Stimulated activated naive B cell treated with anti-CD40 and anti-IgM and Interleukin-4, amounts not matched to agents 10 μg/mL and 1 μg/mL and 100 μg/mL, for 72 hours (primary cell): ENCODE results near the gene MRPL23.
"Not testable (repeated sequence)": the region's sequence is repeated elsewhere in the genome, so short reads cannot be mapped to it uniquely, and the experiment has no call there.

Experiments
- ATAC-seq, 2 donors: fragments of 150-1000 bp; cut with Tn5 transposase; replicated peaks; 2 replicates each; pipeline ENCODE4 v1.10.0; 2021; ENCODE audit warnings: moderate library complexity in 1 of 2
- DNase-seq: peaks from one replicate; pipeline ENCODE4 v3.0.0; 2021
- H3K27ac Mint-ChIP-seq: one replicate; pipeline ENCODE4 v1.8.0; 2022; ENCODE audit warnings: mild to moderate bottlenecking, mixed read lengths
- H3K27me3 Mint-ChIP-seq, 2 donors: one replicate each; pipeline ENCODE4 v1.8.0; 2022; ENCODE audit warnings: mixed read lengths in 2 of 2
- H3K36me3 Mint-ChIP-seq, 2 donors: one replicate each; pipeline ENCODE4 v1.8.0; 2022; ENCODE audit warnings: mixed read lengths in 2 of 2, mild to moderate bottlenecking in 1 of 2
- H3K4me1 Mint-ChIP-seq, 2 donors: one replicate each; pipeline ENCODE4 v1.8.0; 2022; ENCODE audit warnings: mixed read lengths in 2 of 2, mild to moderate bottlenecking in 1 of 2
- H3K4me3 Mint-ChIP-seq, 2 donors: one replicate each; pipeline ENCODE4 v1.8.0; 2022; ENCODE audit warnings: mild to moderate bottlenecking in 2 of 2, mixed read lengths in 2 of 2, moderate library complexity in 1 of 2
- H3K9me3 Mint-ChIP-seq, 2 donors: one replicate each; pipeline ENCODE4 v1.8.0; 2022; ENCODE audit warnings: mixed read lengths in 2 of 2, mild to moderate bottlenecking in 1 of 2

MRPL23 gene

DNA sequence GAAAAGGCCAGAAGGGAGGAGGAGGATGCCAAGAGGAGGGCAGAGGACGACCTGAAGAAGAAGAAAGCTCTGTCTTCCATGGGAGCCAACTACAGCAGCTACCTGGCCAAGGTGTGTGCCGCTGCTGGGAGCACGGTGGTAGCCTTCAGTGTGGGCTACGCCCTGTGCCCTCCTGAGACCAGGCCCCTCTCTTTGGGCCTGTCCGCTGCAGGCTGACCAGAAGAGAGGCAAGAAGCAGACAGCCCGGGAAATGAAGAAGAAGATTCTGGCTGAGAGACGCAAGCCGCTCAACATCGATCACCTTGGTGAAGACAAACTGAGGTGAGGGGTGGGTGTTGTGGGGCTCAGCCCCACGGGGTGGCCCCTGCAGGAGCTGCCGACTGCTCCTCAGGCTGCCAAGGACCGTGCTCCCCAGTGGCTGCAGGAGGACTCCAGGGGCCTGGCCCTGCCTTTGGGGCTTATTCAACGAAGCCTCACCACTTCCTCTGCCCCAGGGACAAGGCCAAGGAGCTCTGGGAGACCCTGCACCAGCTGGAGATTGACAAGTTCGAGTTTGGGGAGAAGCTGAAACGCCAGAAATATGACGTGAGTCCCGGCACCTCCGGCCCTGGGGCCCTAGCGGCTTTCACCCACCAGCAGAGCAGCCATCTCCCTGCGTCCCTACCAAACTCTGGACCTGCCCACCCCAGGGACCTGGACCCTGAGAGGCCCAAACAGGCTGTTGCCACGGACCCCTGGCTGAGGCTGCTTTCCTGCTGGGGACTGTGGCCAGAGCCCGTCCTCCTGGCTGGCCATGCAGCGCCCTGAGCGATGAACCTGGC lies 12.6 kb upstream of the MRPL23 start:
- peaks cover 0 to 2% of the 10 kb centered on the region in 2 donors for H3K36me3 Mint-ChIP-seq
- DNase-seq: no peak
- H3K4me1 Mint-ChIP-seq: peaks cover 6 to 12% of the 10 kb centered on the region in 2 donors
- no peaks in the 10 kb centered on the region for H3K9me3 Mint-ChIP-seq
- peaks cover 33 to 41% of the 10 kb centered on the region in 2 donors for H3K27me3 Mint-ChIP-seq
- H3K27ac Mint-ChIP-seq: no peak overlapping the region
- no peak overlapping the region for H3K4me3 Mint-ChIP-seq
- no peak for ATAC-seq

- peaks cover 0 to 2% of the 10 kb centered on the region in 2 donors for H3K36me3 Mint-ChIP-seq
Observed at GRCh38 chr11:1935156-1936071, 11.7 kb upstream of the MRPL23 start.

GRCh38 chr11:1936072-1936780 lies 10.9 kb upstream of the MRPL23 start:
- DNase-seq (no peak), ATAC-seq (no peak)
- peaks cover 6 to 12% of the 10 kb centered on the region in 2 donors for H3K4me1 Mint-ChIP-seq
- H3K4me3 Mint-ChIP-seq: no peak overlapping the region
- no peak overlapping the region for H3K27ac Mint-ChIP-seq
- no peaks in the 10 kb centered on the region for H3K9me3 Mint-ChIP-seq
- peaks cover 29 to 32% of the 10 kb centered on the region in 2 donors for H3K27me3 Mint-ChIP-seq
- peaks cover 0 to 2% of the 10 kb centered on the region in 2 donors for H3K36me3 Mint-ChIP-seq

More at GRCh38 chr11:1935156-1936071, 11.7 kb upstream of the MRPL23 start:
- Mint-ChIP-seq H3K4me3 (no peak overlapping the region), H3K9me3 (no peaks in the 10 kb centered on the region), H3K27ac (no peak overlapping the region), H3K4me1 (peaks cover 6 to 12% of the 10 kb centered on the region in 2 donors), H3K27me3 (peaks cover 29 to 33% of the 10 kb centered on the region in 2 donors)
- DNase-seq (no peak), ATAC-seq (no peak)

DNA sequence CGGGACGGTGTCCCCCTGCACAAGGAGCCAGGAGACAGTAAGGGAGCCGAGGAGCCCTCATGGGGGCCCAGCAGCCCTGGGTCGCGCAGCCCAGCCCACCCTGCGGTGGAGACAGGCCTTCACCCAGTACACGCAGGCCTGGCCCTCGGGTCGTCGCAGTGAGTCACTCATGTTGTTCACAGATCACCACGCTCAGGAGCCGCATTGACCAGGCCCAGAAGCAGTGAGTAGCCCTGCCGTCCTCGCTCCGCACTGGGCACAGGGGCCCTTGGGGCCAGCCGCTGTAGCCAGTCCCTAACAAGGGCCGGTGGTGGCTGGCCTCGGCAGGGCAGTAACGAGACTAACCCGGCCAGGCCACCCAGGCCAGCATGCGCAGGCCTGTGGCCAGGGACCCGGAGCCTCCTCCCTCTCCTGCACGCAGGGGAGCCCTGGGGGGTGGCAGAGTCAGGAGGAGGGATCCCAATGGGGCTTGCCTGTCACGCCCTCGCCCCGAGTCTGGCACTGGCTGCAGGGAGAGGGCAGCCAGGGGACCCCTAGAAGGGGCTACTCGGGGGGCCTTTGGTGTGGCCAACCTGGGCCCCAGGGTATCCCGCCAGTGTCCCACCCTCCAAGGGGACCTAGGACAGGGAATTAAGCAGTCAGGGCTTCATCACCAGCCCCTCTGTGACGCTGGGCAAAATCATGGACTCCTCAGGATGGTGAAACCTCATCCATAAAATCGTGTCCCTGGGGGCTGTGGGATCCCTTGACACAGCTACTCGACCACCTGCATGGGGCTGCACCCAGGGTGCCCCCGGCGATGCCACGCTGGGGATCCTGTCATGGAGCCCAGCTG lies 10.1 kb upstream of the MRPL23 start:
- H3K4me3 Mint-ChIP-seq: no peak overlapping the region
- DNase-seq: no peak
- no peaks in the 10 kb centered on the region for H3K9me3 Mint-ChIP-seq
- peaks cover 23 to 24% of the 10 kb centered on the region in 2 donors for H3K27me3 Mint-ChIP-seq
- peaks cover 0 to 2% of the 10 kb centered on the region in 2 donors for H3K36me3 Mint-ChIP-seq
- H3K4me1 Mint-ChIP-seq: peaks cover 4 to 8% of the 10 kb centered on the region in 2 donors
- ATAC-seq: no peak
- H3K27ac Mint-ChIP-seq: no peak overlapping the region

DNA sequence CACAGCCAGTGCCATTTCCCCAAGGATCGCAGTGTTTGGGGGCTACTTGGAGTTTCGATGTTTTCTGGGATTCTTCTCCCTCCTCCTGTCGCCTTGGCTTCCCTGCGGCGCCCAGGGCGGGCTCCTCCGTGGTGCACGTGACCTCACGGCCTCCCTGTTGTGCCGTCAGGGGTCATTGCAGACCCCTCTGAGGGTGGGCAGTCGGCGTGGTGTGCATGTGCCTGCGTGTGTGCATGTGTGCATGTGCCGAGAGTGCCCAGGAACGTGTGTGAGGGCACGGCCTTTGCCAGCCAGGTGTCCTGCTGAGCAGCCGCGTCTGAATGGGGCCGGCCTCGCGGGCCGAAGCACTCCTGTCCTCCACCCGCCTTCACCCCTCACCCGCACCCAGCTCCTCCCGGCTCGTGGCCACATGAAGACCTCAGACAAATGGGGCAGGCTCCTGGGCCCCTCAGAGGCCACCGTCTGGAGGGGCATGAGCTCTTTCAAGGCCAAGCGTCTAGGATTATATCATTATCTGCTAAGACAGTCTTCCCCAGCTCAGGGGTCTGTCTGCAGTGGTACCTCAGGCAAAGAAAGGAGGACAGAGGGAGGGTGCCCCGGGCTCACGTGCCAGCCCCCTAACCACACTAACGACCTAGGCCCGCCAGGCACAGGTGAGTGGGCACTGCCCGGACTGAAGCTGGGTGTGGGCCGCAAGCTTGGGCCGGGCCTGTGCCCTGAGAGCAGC lies 9.4 kb upstream of the MRPL23 start:
- Mint-ChIP-seq H3K9me3 (no peaks in the 10 kb centered on the region), H3K4me3 (no peak overlapping the region), H3K4me1 (peaks cover 4 to 7% of the 10 kb centered on the region in 2 donors), H3K27ac (no peak overlapping the region), H3K27me3 (peaks cover 18% of the 10 kb centered on the region in 2 donors), H3K36me3 (peaks cover 0 to 2% of the 10 kb centered on the region in 2 donors)
- ATAC-seq (no peak), DNase-seq (no peak)

DNA sequence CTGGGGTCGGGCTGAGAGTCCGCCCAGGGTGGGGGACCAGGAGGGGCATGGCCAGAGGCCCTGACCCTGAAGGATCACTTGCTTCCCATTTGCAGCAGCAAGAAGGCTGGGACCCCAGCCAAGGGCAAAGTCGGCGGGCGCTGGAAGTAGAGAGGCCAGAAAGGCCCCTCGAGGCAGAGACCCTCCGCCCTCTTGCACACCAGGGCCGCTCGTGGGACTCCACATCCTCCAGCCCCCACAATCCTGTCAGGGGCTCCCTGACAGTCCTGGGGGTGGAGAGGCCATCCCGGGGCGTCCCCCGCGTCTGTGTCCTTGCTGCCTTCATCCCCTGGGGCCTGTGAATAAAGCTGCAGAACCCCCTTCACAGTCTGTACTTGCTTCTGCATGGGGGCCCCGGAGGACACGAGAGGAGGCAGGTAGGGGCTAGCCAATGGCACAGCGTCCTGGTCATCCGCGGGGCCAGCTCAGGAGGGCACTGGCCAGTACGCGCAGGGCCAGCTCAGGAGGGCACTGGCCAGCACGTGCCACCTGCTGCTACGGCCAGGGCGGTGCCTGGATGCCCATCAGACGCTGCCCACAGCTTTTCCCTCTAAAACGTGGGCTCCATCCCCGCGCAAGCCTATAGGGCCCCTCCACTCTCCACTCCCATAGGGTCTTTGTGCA lies 8.7 kb upstream of the MRPL23 start:
- ATAC-seq: no peak
- peaks cover 4 to 7% of the 10 kb centered on the region in 2 donors for H3K4me1 Mint-ChIP-seq
- DNase-seq: no peak
- H3K27ac Mint-ChIP-seq: no peak overlapping the region
- no peaks in the 10 kb centered on the region for H3K9me3 Mint-ChIP-seq
- peaks cover 11% of the 10 kb centered on the region in 2 donors for H3K27me3 Mint-ChIP-seq
- H3K36me3 Mint-ChIP-seq: peaks cover 0 to 2% of the 10 kb centered on the region in 2 donors
- H3K4me3 Mint-ChIP-seq: no peak overlapping the region

GRCh38 chr11:1939006-1939625 lies 8.0 kb upstream of the MRPL23 start:
- H3K4me1 Mint-ChIP-seq: peaks cover 4 to 7% of the 10 kb centered on the region in 2 donors
- H3K27me3 Mint-ChIP-seq: peaks cover 7 to 9% of the 10 kb centered on the region in 2 donors
- no peak overlapping the region for H3K27ac Mint-ChIP-seq
- H3K36me3 Mint-ChIP-seq: no peaks in the 10 kb centered on the region
- ATAC-seq: no peak
- no peaks in the 10 kb centered on the region for H3K9me3 Mint-ChIP-seq
- H3K4me3 Mint-ChIP-seq: no peak overlapping the region
- DNase-seq: no peak

DNA sequence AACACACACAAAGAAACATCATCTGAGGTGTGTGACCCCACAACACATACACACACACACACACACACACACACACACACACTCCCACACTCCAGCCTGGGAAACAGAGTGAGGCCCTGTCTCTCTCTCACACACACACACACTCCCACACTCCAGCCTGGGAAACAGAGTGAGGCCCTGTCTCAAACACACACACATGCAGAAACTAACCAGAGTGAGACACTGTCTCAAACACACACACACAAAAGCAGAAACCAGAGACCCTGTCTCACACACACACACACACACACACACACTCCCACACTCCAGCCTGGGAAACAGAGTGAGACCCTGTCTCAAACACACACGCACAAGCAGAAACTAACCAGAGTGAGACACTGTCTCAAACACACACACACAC lies 7.3 kb upstream of the MRPL23 start:
- H3K9me3 Mint-ChIP-seq, ATAC-seq, H3K4me1 Mint-ChIP-seq, H3K27me3 Mint-ChIP-seq, H3K4me3 Mint-ChIP-seq, DNase-seq, H3K36me3 Mint-ChIP-seq: not testable (repeated sequence)
- peak overlapping the region; percentile 16 for H3K27ac Mint-ChIP-seq

- no peak overlapping the region for H3K4me3 Mint-ChIP-seq
- H3K27ac Mint-ChIP-seq: no peak overlapping the region
- H3K36me3 Mint-ChIP-seq: no peaks in the 10 kb centered on the region
- H3K9me3 Mint-ChIP-seq: no peaks in the 10 kb centered on the region
- H3K27me3 Mint-ChIP-seq: peaks cover 6 to 7% of the 10 kb centered on the region in 2 donors
- DNase-seq (no peak), ATAC-seq (no peak)
- H3K4me1 Mint-ChIP-seq: peaks cover 4 to 7% of the 10 kb centered on the region in 2 donors
Observed at GRCh38 chr11:1942558-1943260, 4.4 kb upstream of the MRPL23 start.

GRCh38 chr11:1943576-1943975 lies 3.6 kb upstream of the MRPL23 start:
- DNase-seq: no peak
- ATAC-seq: no peak
- Mint-ChIP-seq H3K27me3 (peaks cover 6 to 7% of the 10 kb centered on the region in 2 donors), H3K4me1 (peaks cover 4 to 7% of the 10 kb centered on the region in 2 donors), H3K9me3 (no peaks in the 10 kb centered on the region), H3K36me3 (no peaks in the 10 kb centered on the region), H3K27ac (no peak overlapping the region), H3K4me3 (no peak overlapping the region)

GRCh38 chr11:1943977-1944376 lies 3.2 kb upstream of the MRPL23 start:
- Mint-ChIP-seq H3K4me1 (peaks cover 2 to 4% of the 10 kb centered on the region in 2 donors), H3K4me3 (no peak overlapping the region), H3K27me3 (peaks cover 3% of the 10 kb centered on the region in 2 donors), H3K27ac (peak overlapping the region; percentile 43), H3K36me3 (no peaks in the 10 kb centered on the region), H3K9me3 (no peaks in the 10 kb centered on the region)
- peak; percentile 0 for DNase-seq
- ATAC-seq: no peak
